ENCODE measurements around the gene CDC25A. TPM values are rescaled to one million over a fixed set of nuclear protein-coding genes. Genes with fewer than 3 reads are reported as not detected.

CDC25A gene
- total RNA-seq, 1 donor from 2014 or later = 30.7 TPM

GRCh38 chr3:48143567-48143966 is 44.6 kb downstream of the CDC25A start:
- intact Hi-C loops (cut with micrococcal nuclease) = no loop called here

- intact Hi-C loops (cut with micrococcal nuclease) = no loop called here
These were observed 45.8 kb downstream of the CDC25A start for GRCh38 chr3:48142316-48142870.

- intact Hi-C loops (cut with micrococcal nuclease) = no loop called here
These were observed 46.5 kb downstream of the CDC25A start for GRCh38 chr3:48141604-48142137.

GRCh38 chr3:48140936-48141603 is 47.1 kb downstream of the CDC25A start:
- intact Hi-C loops (cut with micrococcal nuclease) = no loop called here

GRCh38 chr3:48140336-48140757 is 47.9 kb downstream of the CDC25A start:
- intact Hi-C loops (cut with micrococcal nuclease) = no loop called here

GRCh38 chr3:48137425-48137999 is 50.7 kb downstream of the CDC25A start:
- intact Hi-C loops (cut with micrococcal nuclease) = no loop called here

GRCh38 chr3:48135552-48136495 is 52.4 kb downstream of the CDC25A start:
- intact Hi-C loops (cut with micrococcal nuclease) = no loop called here

- intact Hi-C loops (cut with micrococcal nuclease) = no loop called here
These were observed 57.8 kb downstream of the CDC25A start for GRCh38 chr3:48130321-48130904.

- intact Hi-C loops (cut with micrococcal nuclease) = no loop called here
These were observed 58.3 kb downstream of the CDC25A start for GRCh38 chr3:48129921-48130320.

GRCh38 chr3:48128774-48129173 is 59.4 kb downstream of the CDC25A start:
- intact Hi-C loops (cut with micrococcal nuclease) = no loop called here

- intact Hi-C loops (cut with micrococcal nuclease) = no loop called here
These were observed 62.2 kb downstream of the CDC25A start for GRCh38 chr3:48125886-48126622.

- intact Hi-C loops (cut with micrococcal nuclease) = no loop called here
These were observed 63.1 kb downstream of the CDC25A start for GRCh38 chr3:48125013-48125705.

- intact Hi-C loops (cut with micrococcal nuclease) = no loop called here
These were observed 64.9 kb downstream of the CDC25A start for GRCh38 chr3:48123346-48123745.

- intact Hi-C loops (cut with micrococcal nuclease) = no loop called here
These were observed 65.7 kb downstream of the CDC25A start for GRCh38 chr3:48122504-48122903.

- intact Hi-C loops (cut with micrococcal nuclease) = no loop called here
These were observed 68.0 kb downstream of the CDC25A start for GRCh38 chr3:48120223-48120622.

GRCh38 chr3:48119505-48120193 is 68.6 kb downstream of the CDC25A start:
- intact Hi-C loops (cut with micrococcal nuclease) = no loop called here

- intact Hi-C loops (cut with micrococcal nuclease) = no loop called here
These were observed 69.3 kb downstream of the CDC25A start for GRCh38 chr3:48118928-48119327.

GRCh38 chr3:48118322-48118721 is 69.9 kb downstream of the CDC25A start:
- intact Hi-C loops (cut with micrococcal nuclease) = no loop called here

- intact Hi-C loops (cut with micrococcal nuclease) = loop anchor here (1.0 kb wide), 1 partner anchor 24 kb away; no protein-coding TSS in a partner anchor
These were observed 75.4 kb downstream of the CDC25A start for GRCh38 chr3:48112813-48113212.

Data from T-helper 2 cell treated with Interferon-gamma antibody and Interleukin-4, amounts not matched to agents 100 ng/mL and 5 ng/mL, for 36 hours (primary cell).